Measurements from ENCODE around the gene PDLIM1.

The PDLIM1 gene

DNA sequence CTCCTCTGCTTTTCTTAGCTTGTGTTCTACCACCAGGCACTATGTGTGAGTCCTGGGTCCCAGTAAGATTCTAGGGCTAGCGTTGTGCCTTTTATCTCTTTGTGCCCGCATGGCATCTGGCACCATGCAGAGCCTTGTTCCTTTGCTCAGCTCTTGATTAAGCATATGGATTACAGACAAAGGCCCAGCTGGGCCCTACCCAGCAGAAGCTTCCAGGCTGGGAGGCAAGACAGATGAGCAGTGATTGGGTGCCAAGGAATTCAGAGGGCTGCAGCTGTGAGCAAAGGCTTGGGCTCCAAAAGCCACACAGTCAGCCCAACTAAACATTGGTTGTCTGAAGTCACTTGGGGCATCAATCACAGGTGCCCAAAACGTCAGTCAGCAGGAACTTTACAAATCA lies 94.8 kb downstream of the PDLIM1 start:
- DNase-seq = no peak

DNA sequence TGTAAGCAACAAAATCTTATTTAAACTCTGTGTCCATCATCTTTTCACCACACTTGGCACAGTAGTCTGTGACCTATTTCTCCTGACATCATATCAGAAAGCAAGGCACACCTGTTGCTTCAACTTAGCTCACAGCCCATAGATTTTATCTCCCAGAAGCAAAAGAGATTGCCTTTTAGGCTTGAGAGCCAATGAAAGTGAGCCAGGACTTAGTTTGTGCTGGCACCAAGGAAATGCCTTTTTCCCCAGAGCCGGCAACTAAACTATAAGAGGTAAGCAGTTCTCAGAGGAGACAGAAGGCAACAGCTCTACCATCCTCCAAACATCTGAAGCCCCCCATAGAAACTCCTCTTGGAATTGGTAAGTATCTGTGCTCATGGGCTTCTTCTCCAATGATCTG lies 96.9 kb downstream of the PDLIM1 start, which contains the start of gene ACSM6:
ACSM6 (plus strand) TSS at position 295 of the 400 bp plus-strand sequence. CDS start 248 bp downstream, outside the sequence.
- DNase-seq = no peak

DNA sequence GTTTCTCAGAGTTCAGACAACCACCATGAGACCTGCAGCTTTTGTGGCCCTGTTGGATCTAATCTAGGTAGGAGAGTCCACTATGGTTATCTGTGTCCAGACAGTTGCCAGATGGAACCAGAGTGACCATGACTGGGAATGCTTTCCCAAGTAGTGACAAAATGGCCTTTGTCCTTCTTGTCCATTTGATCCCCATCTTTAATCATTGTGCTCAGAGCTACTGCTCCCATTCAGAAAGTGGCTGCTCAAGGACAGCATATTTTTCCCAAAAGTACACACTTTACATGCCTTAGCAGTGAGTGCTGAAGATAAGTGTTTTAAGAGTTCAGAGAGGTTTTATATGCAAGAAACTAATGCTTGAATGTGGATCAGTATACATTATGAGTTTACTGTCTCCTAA lies 102.2 kb downstream of the PDLIM1 start:
- DNase-seq = no peak

DNA sequence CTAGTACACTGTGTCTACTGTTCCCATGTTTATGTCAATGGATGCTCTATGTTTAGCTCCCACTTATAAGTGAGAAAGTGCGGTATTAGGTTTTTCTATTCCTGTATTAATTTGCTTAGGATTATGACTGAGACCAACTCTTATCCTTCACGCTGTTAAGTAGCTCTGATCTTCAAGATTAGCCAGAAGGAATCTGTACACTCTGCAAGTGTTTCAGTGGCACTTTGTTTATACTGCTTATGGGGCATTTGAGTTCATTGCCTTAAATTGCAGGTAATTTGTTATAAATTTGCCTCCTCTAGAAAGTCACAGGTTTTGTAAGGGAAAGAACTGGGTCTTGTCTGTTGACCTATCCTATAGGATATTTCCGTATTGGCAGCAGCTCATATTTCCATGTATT lies 103.2 kb downstream of the PDLIM1 start:
- DNase-seq = no peak

Data from NK-92 treated with Interleukin-12 subunit alpha and Interleukin-12 subunit beta, amount 100 ng/mL, for 24 hours (cell line).